ENCODE results near the gene IGSF8. TPM values are rescaled to one million over a fixed set of nuclear protein-coding genes. Genes with fewer than 3 reads are reported as not detected.

The IGSF8 gene
- total RNA-seq, 1 experiment from 2014 or later = 35.6 TPM

DNA sequence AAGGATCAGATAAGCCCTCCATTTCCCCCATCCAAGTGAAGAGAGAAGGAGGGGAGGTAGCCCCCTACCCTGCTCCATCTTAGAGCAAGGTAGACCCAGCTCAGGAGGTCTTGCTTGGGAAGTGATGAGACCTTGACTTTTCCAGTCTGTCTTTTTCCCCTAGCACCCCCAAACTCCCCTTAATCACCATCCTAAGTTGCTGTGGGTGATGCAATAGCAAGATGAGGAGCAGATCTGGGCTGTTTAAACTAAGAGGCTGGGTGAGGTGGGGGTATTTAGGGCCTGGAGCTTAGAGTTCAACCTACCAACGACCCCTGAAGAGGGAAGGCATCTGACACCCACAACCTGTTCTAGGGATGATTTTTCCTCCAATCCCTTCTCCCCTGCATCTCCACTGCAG is 18.9 kb upstream of the IGSF8 start:
- Histone ChIP-seq H3K27ac (ENCODE audit: low read depth, low read length) (no peak overlapping the region), H3K9me2 (ENCODE audit: insufficient read depth) (no peaks in the 10 kb centered on the region), H3K4me1 (ENCODE audit: control insufficient read depth in 1 of 2, insufficient read depth in 2 of 2, low read length in 2 of 2) (0 out of 4 replicates have a peak, but pooled peaks cover 0 to 4% of the 10 kb centered on the region in 2 experiments), H4K20me1 (ENCODE audit: insufficient read depth) (no peaks in the 10 kb centered on the region), H3K4me3 (replicated peaks in 1 of 2; ENCODE audit: low read depth in 1 of 2, low read length in 2 of 2) (no peak overlapping the region), H3K9ac (ENCODE audit: low read length) (no peak overlapping the region), H3K79me2 (ENCODE audit: insufficient read depth, low read length) (no peaks in the 10 kb centered on the region), H3K27me3 (ENCODE audit: insufficient read depth, low read length) (no peaks in the 10 kb centered on the region), H3K36me3 (ENCODE audit: control insufficient read depth in 1 of 2, insufficient read depth in 2 of 2, low read length in 2 of 2) (no peaks in the 10 kb centered on the region), H3K9me3 (ENCODE audit: control insufficient read depth in 1 of 2, insufficient read depth in 1 of 2, low read depth in 1 of 2, low read length in 2 of 2) (no peaks in the 10 kb centered on the region), H3K4me2 (ENCODE audit: low read length) (no peak overlapping the region), H2AFZ (ENCODE audit: low read depth, low read length, poor library complexity, severe bottlenecking) (no peak overlapping the region)
- no peak for DNase-seq (ENCODE audit: low read depth, low spot score)
- intact Hi-C loops (cut with micrococcal nuclease) = no loop called here
- TF ChIP-seq ZBTB33 (IDR thresholded peaks at IDR 0.05; ENCODE audit: extremely low read depth, insufficient replicate concordance, low read length) = no peak
- no peak for TF ChIP-seq FOSL1 (IDR thresholded peaks at IDR 0.05; ENCODE audit: low read depth)
- no peak for TF ChIP-seq POLR2A (IDR thresholded peaks at IDR 0.05; ENCODE audit: borderline replicate concordance, extremely low read depth, insufficient read depth, insufficient read length)
- TF ChIP-seq CTCF (IDR thresholded peaks at IDR 0.05 in 2 of 3, conservative IDR thresholded peaks at IDR 0.05 in 1 of 3; ENCODE audit: borderline replicate concordance in 1 of 3, insufficient read depth in 1 of 3, low read depth in 2 of 3, low read length in 2 of 3) = no peak
- TF ChIP-seq SIN3A (IDR thresholded peaks at IDR 0.05; ENCODE audit: low read depth) = no peak
- no peak for TF ChIP-seq SRF (IDR thresholded peaks at IDR 0.05; ENCODE audit: low read depth)
- no peak for TF ChIP-seq YY1 (IDR thresholded peaks at IDR 0.05; ENCODE audit: extremely low read depth, insufficient replicate concordance, low read depth, low read length)
- no peak for TF ChIP-seq ZNF274 (IDR thresholded peaks at IDR 0.05; ENCODE audit: low read depth, low read length)
- TF ChIP-seq, protein P1, sequence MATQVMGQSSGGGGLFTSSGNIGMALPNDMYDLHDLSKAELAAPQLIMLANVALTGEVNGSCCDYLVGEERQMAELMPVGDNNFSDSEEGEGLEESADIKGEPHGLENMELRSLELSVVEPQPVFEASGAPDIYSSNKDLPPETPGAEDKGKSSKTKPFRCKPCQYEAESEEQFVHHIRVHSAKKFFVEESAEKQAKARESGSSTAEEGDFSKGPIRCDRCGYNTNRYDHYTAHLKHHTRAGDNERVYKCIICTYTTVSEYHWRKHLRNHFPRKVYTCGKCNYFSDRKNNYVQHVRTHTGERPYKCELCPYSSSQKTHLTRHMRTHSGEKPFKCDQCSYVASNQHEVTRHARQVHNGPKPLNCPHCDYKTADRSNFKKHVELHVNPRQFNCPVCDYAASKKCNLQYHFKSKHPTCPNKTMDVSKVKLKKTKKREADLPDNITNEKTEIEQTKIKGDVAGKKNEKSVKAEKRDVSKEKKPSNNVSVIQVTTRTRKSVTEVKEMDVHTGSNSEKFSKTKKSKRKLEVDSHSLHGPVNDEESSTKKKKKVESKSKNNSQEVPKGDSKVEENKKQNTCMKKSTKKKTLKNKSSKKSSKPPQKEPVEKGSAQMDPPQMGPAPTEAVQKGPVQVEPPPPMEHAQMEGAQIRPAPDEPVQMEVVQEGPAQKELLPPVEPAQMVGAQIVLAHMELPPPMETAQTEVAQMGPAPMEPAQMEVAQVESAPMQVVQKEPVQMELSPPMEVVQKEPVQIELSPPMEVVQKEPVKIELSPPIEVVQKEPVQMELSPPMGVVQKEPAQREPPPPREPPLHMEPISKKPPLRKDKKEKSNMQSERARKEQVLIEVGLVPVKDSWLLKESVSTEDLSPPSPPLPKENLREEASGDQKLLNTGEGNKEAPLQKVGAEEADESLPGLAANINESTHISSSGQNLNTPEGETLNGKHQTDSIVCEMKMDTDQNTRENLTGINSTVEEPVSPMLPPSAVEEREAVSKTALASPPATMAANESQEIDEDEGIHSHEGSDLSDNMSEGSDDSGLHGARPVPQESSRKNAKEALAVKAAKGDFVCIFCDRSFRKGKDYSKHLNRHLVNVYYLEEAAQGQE (IDR thresholded peaks at IDR 0.05; ENCODE audit: low read depth) = no peak
- no peak for TF ChIP-seq POLR2AphosphoS5 (IDR thresholded peaks at IDR 0.05; ENCODE audit: low read depth, low read length)
- TF ChIP-seq, protein P2, sequence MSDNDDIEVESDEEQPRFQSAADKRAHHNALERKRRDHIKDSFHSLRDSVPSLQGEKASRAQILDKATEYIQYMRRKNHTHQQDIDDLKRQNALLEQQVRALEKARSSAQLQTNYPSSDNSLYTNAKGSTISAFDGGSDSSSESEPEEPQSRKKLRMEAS (IDR thresholded peaks at IDR 0.05) = no peak
- TF ChIP-seq SP1 (IDR thresholded peaks at IDR 0.05; ENCODE audit: low read depth) = no peak
- no peak for TF ChIP-seq TCF7L2 (IDR thresholded peaks at IDR 0.05; ENCODE audit: borderline replicate concordance, extremely low read depth, insufficient read depth, insufficient read length)
- TF ChIP-seq EZH2 (IDR thresholded peaks at IDR 0.05) = no peak
- no peak for TF ChIP-seq ZFX (IDR thresholded peaks at IDR 0.05)
- no peak for TF ChIP-seq ELF1 (IDR thresholded peaks at IDR 0.05; ENCODE audit: borderline replicate concordance, low read depth)
- no peak for TF ChIP-seq RAD21 (IDR thresholded peaks at IDR 0.05; ENCODE audit: low read depth)
- TF ChIP-seq JUND (IDR thresholded peaks at IDR 0.05) = no peak
- TF ChIP-seq CEBPB (IDR thresholded peaks at IDR 0.05; ENCODE audit: low read depth) = no peak
- TF ChIP-seq EGR1 (IDR thresholded peaks at IDR 0.05; ENCODE audit: low read depth) = no peak
- BruUV-seq (replicated peaks) = no TSS peak
- no peak for ATAC-seq
- CTCF ChIA-PET = no interaction called here
- POLR2A ChIA-PET = no interaction called here
- RAD21 ChIA-PET (ENCODE audit: low non-redundant PET in 1 of 2, low total read pairs in 2 of 2, uncharacterized antibody in 2 of 2, unreplicated experiment in 2 of 2) = no interaction called here
